HG03060 (cell line): ENCODE data around the gene GCAT.

Experiments used
- ATAC-seq: cut with Tn5 transposase; IDR thresholded peaks from one replicate; pipeline ENCODE4 v1.9.1; 2021; ENCODE audit warnings: low read depth, moderate number of reproducible peaks; ENCODE audit not compliant: unreplicated experiment

Gene GCAT

GRCh38 chr22:37807410-37808293 is at the start of gene GCAT:
Gene GCAT (plus strand): TSS chr22:37807934. CDS start chr22:37807968, 34 bp downstream.
- no peak for ATAC-seq

DNA sequence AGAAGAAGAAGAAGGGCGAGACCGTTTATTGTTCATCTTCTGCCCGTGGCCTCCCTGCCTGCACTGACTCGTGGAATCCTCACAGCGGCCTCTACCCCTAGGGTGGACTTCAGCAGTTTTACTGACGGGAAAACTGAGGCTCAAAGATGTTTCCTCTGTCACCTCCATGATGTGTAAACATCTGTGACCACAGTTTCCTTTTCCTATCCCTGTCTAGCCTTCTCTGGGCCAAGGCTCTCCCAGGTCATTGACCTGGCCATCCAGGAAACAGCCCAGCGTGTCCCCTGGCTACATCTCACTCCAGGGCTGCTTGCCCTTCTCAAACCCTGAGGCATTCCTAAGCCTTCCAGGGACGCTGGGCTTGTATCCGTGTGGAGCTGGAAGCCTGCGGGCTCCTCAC is 49.0 kb upstream of the GCAT start:
- ATAC-seq, result no peak

- ATAC-seq, result no peak
These were observed 48.5 kb upstream of the GCAT start for GRCh38 chr22:37759281-37759680.

- no peak for ATAC-seq
These were observed 47.6 kb upstream of the GCAT start for GRCh38 chr22:37760152-37760551.

- no peak for ATAC-seq
These were observed 45.3 kb upstream of the GCAT start for GRCh38 chr22:37762389-37762836.

GRCh38 chr22:37763012-37763411 is 44.7 kb upstream of the GCAT start:
- ATAC-seq, result no peak

- ATAC-seq, result no peak
These were observed 44.1 kb upstream of the GCAT start for GRCh38 chr22:37763652-37764051.

GRCh38 chr22:37764622-37765021 is 43.1 kb upstream of the GCAT start:
- no peak for ATAC-seq

DNA sequence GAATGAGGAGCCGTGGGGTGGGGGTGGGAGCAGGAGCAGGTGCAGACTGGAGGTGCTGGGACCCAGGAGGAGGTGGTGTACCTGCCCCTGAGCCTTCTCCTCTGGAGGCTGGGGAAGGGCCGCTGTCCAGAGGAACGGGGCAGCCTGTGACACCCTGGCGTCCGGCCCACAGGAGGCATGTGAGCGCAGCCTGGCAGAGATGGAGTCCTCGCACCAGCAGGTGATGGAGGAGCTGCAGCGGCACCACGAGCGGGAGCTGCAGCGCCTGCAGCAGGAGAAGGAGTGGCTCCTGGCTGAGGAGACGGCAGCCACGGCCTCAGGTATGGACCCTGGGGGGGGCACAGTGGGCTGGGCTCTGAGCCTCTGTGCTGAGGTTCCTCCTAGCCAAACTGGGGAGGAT is 42.2 kb upstream of the GCAT start:
- no peak for ATAC-seq

GRCh38 chr22:37765953-37766576 is 41.7 kb upstream of the GCAT start:
- ATAC-seq, result no peak

GRCh38 chr22:37768273-37768672 is 39.5 kb upstream of the GCAT start:
- no peak for ATAC-seq

GRCh38 chr22:37769056-37769455 is 38.7 kb upstream of the GCAT start:
- ATAC-seq, result no peak

- ATAC-seq, result no peak
These were observed 36.7 kb upstream of the GCAT start for GRCh38 chr22:37771081-37771480.

- ATAC-seq, result no peak
These were observed 35.9 kb upstream of the GCAT start for GRCh38 chr22:37771702-37772427.

DNA sequence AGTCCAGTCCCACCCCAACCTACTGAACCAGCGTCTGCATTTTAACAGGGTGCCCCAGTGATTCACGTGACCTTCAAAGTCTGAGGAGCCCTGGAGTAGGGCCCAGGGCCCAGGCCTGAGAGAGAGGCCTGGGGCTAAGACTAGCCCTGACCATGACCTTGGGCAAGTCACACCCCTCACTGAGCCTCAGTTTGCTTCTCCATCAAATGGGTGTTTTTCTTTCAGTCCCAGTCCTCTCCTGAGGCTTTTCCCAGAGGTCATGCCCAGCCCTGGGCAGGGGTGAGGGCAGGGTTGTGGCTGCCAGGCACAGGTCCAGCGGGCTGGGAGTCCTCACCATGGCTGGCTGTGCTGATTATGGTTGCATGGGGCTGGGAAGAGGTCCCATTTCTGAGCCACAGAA is 33.0 kb upstream of the GCAT start:
- no peak for ATAC-seq

GRCh38 chr22:37775785-37776638 is 31.7 kb upstream of the GCAT start:
- ATAC-seq, result no peak

DNA sequence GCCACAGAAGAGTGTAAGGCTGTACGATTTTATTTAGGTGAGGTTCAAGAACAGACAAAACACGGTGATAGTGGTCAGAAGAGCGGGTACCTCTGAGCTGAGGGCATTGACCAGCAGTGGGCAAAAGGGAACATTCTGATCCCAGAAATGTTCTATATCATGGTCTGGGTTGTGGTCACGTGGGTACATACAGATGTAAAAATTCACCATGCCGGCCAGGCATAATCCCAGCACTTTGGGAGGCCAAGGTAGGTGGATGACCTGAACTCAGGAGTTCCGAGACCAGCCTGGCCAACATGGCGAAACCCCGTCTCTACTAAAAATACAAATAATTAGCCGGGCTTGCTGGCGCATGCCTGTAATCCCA is 31.1 kb upstream of the GCAT start:
- no peak for ATAC-seq

DNA sequence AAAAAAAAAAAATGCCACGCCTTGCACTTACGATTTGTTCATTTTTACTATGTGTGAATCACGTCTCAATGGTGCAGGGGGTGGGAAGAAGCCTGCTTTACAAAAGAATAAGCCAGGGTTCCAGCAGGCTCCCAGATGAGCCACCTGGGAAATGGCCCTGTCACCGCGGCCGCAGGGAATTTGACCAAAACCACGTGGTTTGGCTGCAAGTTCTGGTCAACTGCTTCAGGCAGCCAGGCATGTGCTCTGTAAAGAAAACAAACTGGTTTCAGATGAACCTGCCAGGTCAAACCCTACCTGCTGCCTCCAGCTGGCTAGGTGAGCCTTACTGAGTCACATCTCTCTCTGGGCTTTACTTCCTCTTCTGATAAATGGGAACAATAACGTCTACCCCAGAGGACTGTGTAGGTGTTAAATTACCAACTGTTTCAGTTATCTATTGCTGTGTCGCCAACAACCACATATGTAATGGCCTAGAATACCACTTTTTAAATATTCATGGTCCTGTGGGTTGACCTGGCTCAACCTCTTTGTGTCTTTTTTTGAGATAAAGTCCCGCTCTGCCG is 30.5 kb upstream of the GCAT start:
- no peak for ATAC-seq

GRCh38 chr22:37778370-37779009 is 29.2 kb upstream of the GCAT start:
- ATAC-seq, result no peak
